NB4 (cell line): Measurements from ENCODE around the gene TRIM39.
A peak's percentile ranks its signal among the peaks of the same experiment; 100 is the strongest.
"Not testable (repeated sequence)": the region's sequence is repeated elsewhere in the genome, so short reads cannot be mapped to it uniquely, and the experiment has no call there.

Source experiments
- DNase-seq: peaks from one replicate; pipeline ENCODE4 v3.0.0; 2010; ENCODE audit warnings: low read depth
- H3K4me3 ChIP-seq: one replicate; pipeline ENCODE4 v1.5.1; 2011; ENCODE audit warnings: mild to moderate bottlenecking, low read depth, low read length, moderate library complexity
- CTCF ChIP-seq: IDR thresholded peaks from one replicate; pipeline ENCODE4 v1.5.1; 2012; ENCODE audit warnings: low read depth, low read length
- MAX ChIP-seq: IDR thresholded peaks from 2 replicates; pipeline ENCODE4 v1.6.1; 2011; ENCODE audit warnings: low read depth, low read length
- MYC ChIP-seq: IDR thresholded peaks from 2 replicates; pipeline ENCODE4 v1.6.1; 2011; ENCODE audit warnings: low read depth, low read length
- POLR2A ChIP-seq: IDR thresholded peaks from 2 replicates; pipeline ENCODE4 v1.6.1; 2011; ENCODE audit warnings: mild to moderate bottlenecking; ENCODE audit not compliant: insufficient read length; ENCODE audit errors: extremely low read depth

TRIM39 gene

DNA sequence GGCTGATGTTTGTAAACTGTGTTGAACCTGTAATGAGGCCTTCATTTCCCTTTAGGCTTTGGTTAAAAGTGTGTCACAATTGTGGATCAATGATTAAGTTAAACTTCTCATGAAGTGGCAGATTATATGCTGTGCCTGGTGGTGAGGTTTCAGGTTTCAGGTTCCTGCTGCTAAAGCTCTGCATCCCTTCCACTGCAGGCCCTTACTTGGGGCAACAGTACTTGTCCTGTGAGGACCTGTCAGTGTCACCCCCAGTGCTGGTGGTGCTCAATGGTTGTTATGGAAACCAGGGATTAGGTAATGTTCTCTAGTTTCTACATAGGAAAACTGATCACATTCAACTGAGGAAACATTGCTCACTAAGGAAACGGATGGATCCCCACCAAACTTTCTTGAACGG is 36.7 kb downstream of the TRIM39 start:
- no peak overlapping the region for H3K4me3 ChIP-seq
- TF ChIP-seq CTCF (no peak), MAX (no peak)
- no peak for DNase-seq

GRCh38 chr6:30364591-30364990 is 37.9 kb downstream of the TRIM39 start:
- no peak overlapping the region for H3K4me3 ChIP-seq
- DNase-seq: no peak
- peak; percentile 9 for TF ChIP-seq CTCF
- TF ChIP-seq POLR2A: no peak

DNA sequence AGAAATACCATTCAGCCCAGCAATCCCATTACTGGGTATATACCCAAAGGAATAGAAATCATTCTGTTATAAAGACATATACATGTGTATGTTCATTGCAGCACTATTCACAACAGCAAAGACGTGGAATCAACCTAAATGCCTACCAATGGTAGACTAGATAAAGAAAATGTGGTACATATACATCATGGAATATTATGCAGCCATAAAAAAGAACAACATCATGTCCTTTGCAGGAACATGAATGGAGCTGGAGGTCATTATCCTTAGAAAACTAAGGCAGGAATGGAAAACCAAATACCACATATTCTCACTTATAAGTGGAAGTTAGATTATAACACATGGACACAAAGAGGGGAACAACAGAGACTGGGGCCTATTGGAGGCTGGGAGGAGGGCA is 42.6 kb downstream of the TRIM39 start:
- DNase-seq, H3K4me3 ChIP-seq: not testable (repeated sequence)

DNA sequence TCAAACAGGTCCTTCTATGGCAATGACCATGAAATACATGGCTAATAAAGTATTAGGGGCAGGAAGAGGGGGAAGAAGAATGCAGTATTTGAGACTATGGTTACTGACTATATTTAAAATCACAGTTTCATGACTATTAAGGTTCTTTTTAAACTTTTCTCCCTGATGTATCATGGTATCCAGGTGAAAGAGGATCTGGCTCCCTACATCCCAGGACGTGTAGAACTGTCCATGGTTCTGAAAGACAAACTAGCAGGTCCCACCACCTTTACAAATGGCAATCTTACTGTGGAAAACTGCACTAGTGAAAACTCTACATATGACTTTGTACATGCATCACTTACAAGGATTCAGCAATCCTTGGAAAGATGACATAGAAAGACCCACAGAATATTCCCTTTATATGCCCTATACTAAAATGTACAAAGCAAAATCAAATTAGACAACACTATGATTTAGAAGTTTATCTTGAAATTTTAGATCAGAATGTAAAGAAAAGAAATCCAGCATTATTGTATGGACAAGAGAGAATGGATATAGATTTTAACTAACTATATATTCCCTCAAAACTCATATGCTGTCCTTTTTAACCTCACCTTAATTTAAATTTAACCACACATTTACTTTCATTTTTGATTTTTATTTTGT is 51.7 kb downstream of the TRIM39 start:
- TF ChIP-seq MAX (no peak), MYC (no peak), POLR2A (no peak), CTCF (no peak)
- DNase-seq: peak; percentile 25
- no peak overlapping the region for H3K4me3 ChIP-seq

DNA sequence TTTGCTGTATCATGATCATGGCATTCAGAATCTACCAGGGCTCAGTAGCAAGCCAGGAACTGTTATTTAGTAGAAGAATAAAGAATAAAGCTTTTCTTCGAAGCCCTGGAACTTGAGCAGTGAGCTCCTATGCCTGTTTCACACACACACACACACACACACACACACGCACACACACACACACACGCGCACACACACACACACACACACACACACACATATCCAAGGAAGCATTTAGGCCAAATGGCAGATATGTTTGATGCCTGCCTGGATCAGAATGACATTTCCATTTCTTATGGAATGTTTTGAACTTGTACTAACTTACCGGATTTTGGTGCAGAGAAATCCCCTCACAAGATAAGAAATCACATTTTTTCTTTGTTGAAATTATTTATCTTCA is 53.7 kb downstream of the TRIM39 start:
- no peak for DNase-seq
- no peak for TF ChIP-seq POLR2A
- TF ChIP-seq MAX: no peak
- no peak for TF ChIP-seq MYC
- no peak for TF ChIP-seq CTCF
- no peak overlapping the region for H3K4me3 ChIP-seq

GRCh38 chr6:30386166-30386565 is 59.4 kb downstream of the TRIM39 start:
- DNase-seq: no peak
- H3K4me3 ChIP-seq: no peak overlapping the region
- TF ChIP-seq MYC (no peak), POLR2A (no peak), CTCF (no peak), MAX (no peak)
